HepG2 (cell line): ENCODE results near the gene JAZF1. TPM values are rescaled to one million over a fixed set of nuclear protein-coding genes. Genes with fewer than 3 reads are reported as not detected.

Experiments used
- ATAC-seq: fragments of 200-7000 bp; cut with Tn5 transposase; 3 replicates; pipeline ENCODE4 v1.9.1; 2020; ENCODE audit warnings: mild to moderate bottlenecking, moderate library complexity
- BruUV-seq: library from RNA; stranded (reverse); fragments of 400-500 nt; replicated peaks from 2 replicates; lab custom pipeline; 2021; lab: Mats Ljungman, UMichigan
- CTCF ChIA-PET: fragments of 300-600 bp; formaldehyde crosslinking; extraction: SDS; loops from one replicate; lab custom pipeline; 2021; ENCODE audit warnings: low total read pairs, inconsistent platforms, low intra/inter-chr PET ratio; lab: Yijun Ruan, JAX
- POLR2A ChIA-PET: fragments of 350-600 bp; sonication (Branson Sonifier 250); formaldehyde crosslinking; loops from one replicate; lab custom pipeline; 2020; ENCODE audit warnings: antibody characterized with exemption, inconsistent platforms; lab: Yijun Ruan, JAX
- DNase-seq: peaks from one replicate; pipeline ENCODE4 v3.0.0-alpha.2; 2015; ENCODE audit warnings: low spot score
- FAIRE-seq: peaks from 3 replicates; lab custom pipeline; 2011; peaks lifted over from hg19 to GRCh38; lab: Jason Lieb, UNC
- H2AFZ ChIP-seq: one replicate; pipeline ENCODE4 v1.6.1; 2011; ENCODE audit warnings: low read length, inconsistent platforms
- H3K27ac ChIP-seq: fragments of 300-600 bp; 3 replicates; pipeline ENCODE4 v1.8.0; 2011; ENCODE audit warnings: mixed run types, mild to moderate bottlenecking, mixed read lengths, low read length, inconsistent platforms; ENCODE audit not compliant: insufficient read depth; ENCODE audit errors: extremely low read length
- H3K27me3 ChIP-seq, 2 experiments: fragments of 200-600 bp in 1 of 2; 2 replicates in 1 of 2; 3 replicates in 1 of 2; pipeline versions ENCODE4 v1.6.0 to v1.8.0; 2011; ENCODE audit warnings: low read length in 2 of 2, mild to moderate bottlenecking in 2 of 2, moderate library complexity in 2 of 2, inconsistent platforms in 1 of 2; ENCODE audit not compliant: insufficient read depth in 2 of 2, control insufficient read depth in 1 of 2
- H3K36me3 ChIP-seq, 2 experiments: fragments of 200-600 bp in 1 of 2; replicated peaks in 1 of 2; 2 replicates in 1 of 2; 3 replicates in 1 of 2; pipeline versions ENCODE4 v1.5.1 to v1.8.0; 2011; ENCODE audit warnings: low read length in 2 of 2, inconsistent platforms in 1 of 2; ENCODE audit not compliant: insufficient read depth in 2 of 2, control insufficient read depth in 1 of 2
- H3K4me1 ChIP-seq: 2 replicates; pipeline ENCODE4 v1.5.1; 2012; ENCODE audit warnings: low read length, inconsistent platforms; ENCODE audit not compliant: insufficient read depth
- H3K4me2 ChIP-seq: 2 replicates; pipeline ENCODE4 v1.6.0; 2011; ENCODE audit warnings: low read depth, low read length, inconsistent platforms
- H3K4me3 ChIP-seq, 3 experiments: fragments of 200-600 bp in 1 of 3; sonication (generic), shearing (Covaris generic) in 1 of 3; replicated peaks in 1 of 3; 2 replicates each; pipeline ENCODE4 v1.5.1; 2011 to 2016; ENCODE audit warnings: low read length in 3 of 3, inconsistent platforms in 2 of 3, low read depth in 2 of 3, mild to moderate bottlenecking in 2 of 3, control low read depth in 1 of 3, mixed read lengths in 1 of 3; ENCODE audit not compliant: insufficient read depth in 1 of 3
- H3K79me2 ChIP-seq: one replicate; pipeline ENCODE4 v1.6.1; 2011; ENCODE audit warnings: low read length, inconsistent platforms; ENCODE audit not compliant: insufficient read depth
- H3K9ac ChIP-seq: 2 replicates; pipeline ENCODE4 v1.6.0; 2011; ENCODE audit warnings: mild to moderate bottlenecking, low read depth, low read length, inconsistent platforms; ENCODE audit not compliant: insufficient read depth
- H3K9me3 ChIP-seq: 2 replicates; pipeline ENCODE4 v1.5.1; 2012; ENCODE audit warnings: mild to moderate bottlenecking, low read length
- H4K20me1 ChIP-seq: 2 replicates; pipeline ENCODE4 v1.6.0; 2011; ENCODE audit warnings: inconsistent platforms, mild to moderate bottlenecking, low read length, moderate library complexity; ENCODE audit not compliant: insufficient read depth
- BRF2 ChIP-seq: sonication (generic); formaldehyde crosslinking; IDR thresholded peaks from 2 replicates; pipeline ENCODE4 v1.8.1; 2022; ENCODE audit warnings: mild to moderate bottlenecking, missing genetic modification reagents
- E2F5 ChIP-seq: sonication (generic); formaldehyde crosslinking; conservative IDR thresholded peaks from 2 replicates; pipeline ENCODE4 v1.4.0; 2020; ENCODE audit warnings: missing genetic modification reagents
- FOXM1 ChIP-seq: sonication (generic); formaldehyde crosslinking; IDR thresholded peaks from 2 replicates; pipeline ENCODE4 v1.5.0; 2020; ENCODE audit warnings: missing genetic modification reagents
- GATAD2A ChIP-seq: IDR thresholded peaks from 2 replicates; pipeline ENCODE4 v1.6.1; 2016
- HMG20A ChIP-seq: IDR thresholded peaks from 2 replicates; pipeline ENCODE4 v1.6.1; 2016; ENCODE audit warnings: borderline replicate concordance
- IRF2 ChIP-seq: IDR thresholded peaks from 2 replicates; pipeline ENCODE4 v1.6.1; 2018; ENCODE audit warnings: missing genetic modification reagents, missing compliant biosample characterization
- KAT8 ChIP-seq: IDR thresholded peaks from 2 replicates; pipeline ENCODE4 v1.6.1; 2016; ENCODE audit warnings: missing genetic modification reagents, missing compliant biosample characterization
- POLR2AphosphoS5 ChIP-seq: IDR thresholded peaks from 2 replicates; pipeline ENCODE4 v1.6.1; 2012; ENCODE audit warnings: low read depth, low read length
- RCOR2 ChIP-seq: IDR thresholded peaks from 2 replicates; pipeline ENCODE4 v1.6.1; 2016; ENCODE audit warnings: missing biosample characterization, missing genetic modification reagents
- SIX4 ChIP-seq: sonication (generic); formaldehyde crosslinking; IDR thresholded peaks from 2 replicates; pipeline ENCODE4 v1.4.0; 2020; ENCODE audit warnings: missing genetic modification reagents
- ZNF772 ChIP-seq: sonication (generic); formaldehyde crosslinking; IDR thresholded peaks from 2 replicates; pipeline ENCODE4 v1.5.0; 2020; ENCODE audit warnings: mild to moderate bottlenecking, missing genetic modification reagents
- ZSCAN12 ChIP-seq: sonication (generic); formaldehyde crosslinking; IDR thresholded peaks from 2 replicates; pipeline ENCODE4 v1.9.0; 2021; ENCODE audit warnings: mild to moderate bottlenecking, missing genetic modification reagents
- in situ Hi-C: cut with HindIII; loops from 2 replicates; pipeline ENCODE4 v1.10.0; 2017; ENCODE audit warnings: low pct_unique_long_range_greater_than_20kb; ENCODE audit not compliant: extremely low pct_ligation_motif_present
- intact Hi-C: fragments of 100-400 bp; cut with micrococcal nuclease; formaldehyde crosslinking; loops from one replicate; pipeline ENCODE4 v1.10.0; 2022; ENCODE audit not compliant: unreplicated experiment
- polyA plus RNA-seq, 8 experiments: library from polyadenylated mRNA; depleted of rRNA in 3 of 8; stranded (reverse) in 7 of 8; unstranded in 1 of 8; fragments of >200 nt; fragmentation: Illumina TruSeq in 4 of 8; extraction: Trizol in 4 of 8; gene quantifications; 2 replicates each; pipeline versions ENCODE4 v1.2.1 to v1.2.3, GENCODE V29; 2011 to 2016; ENCODE audit warnings: low read depth in 4 of 8, missing spikeins in 1 of 8, mixed read lengths in 1 of 8; ENCODE audit not compliant: insufficient read depth in 1 of 8
- total RNA-seq, 5 experiments: library from RNA; depleted of rRNA; stranded (reverse); fragments of >200 nt; fragmentation: Illumina TruSeq; extraction: Trizol; gene quantifications; 2 replicates each; pipeline ENCODE4 v1.2.3, GENCODE V29; 2016; ENCODE audit warnings: low read depth in 1 of 5
- TF ChIP-seq, protein P1 (sequence below): sonication (generic); formaldehyde crosslinking; conservative IDR thresholded peaks from 2 replicates; pipeline ENCODE4 v1.4.0; 2020; ENCODE audit warnings: missing genetic modification reagents
- TF ChIP-seq, protein P2 (sequence below): sonication (generic); formaldehyde crosslinking; IDR thresholded peaks from 2 replicates; pipeline ENCODE4 v1.8.1; 2022; ENCODE audit warnings: low read depth, mild to moderate bottlenecking, missing genetic modification reagents

Gene JAZF1
- total and polyA plus RNA-seq, 2 of the 13 experiments (the other 11 are each of a cell fraction or from before 2014, with no cell fraction given) = not detected

DNA sequence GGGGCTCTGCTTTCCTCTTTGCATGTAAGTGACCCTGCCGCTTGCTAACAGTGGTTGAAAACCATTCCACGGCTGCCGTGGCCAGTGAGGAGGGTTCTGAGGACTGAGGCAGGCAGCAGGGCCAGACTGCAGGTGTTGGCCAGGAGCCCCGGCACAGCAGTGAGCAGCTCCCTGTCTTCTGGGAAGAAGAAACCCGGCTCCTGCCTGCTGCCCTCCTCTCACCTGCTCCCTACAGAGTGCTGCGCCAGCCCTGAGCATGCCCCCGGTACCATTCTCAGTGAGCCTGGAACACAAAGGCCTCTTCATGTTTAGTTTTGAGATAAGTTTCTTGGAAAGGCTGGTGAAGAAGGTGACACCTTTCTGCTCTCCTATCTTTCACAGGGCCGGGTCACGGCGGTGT, 240.7 kb downstream of the JAZF1 start (continued):
- TF ChIP-seq ZNF772 (CRISPR knock-in tag) = no peak
- TF ChIP-seq, protein P1, sequence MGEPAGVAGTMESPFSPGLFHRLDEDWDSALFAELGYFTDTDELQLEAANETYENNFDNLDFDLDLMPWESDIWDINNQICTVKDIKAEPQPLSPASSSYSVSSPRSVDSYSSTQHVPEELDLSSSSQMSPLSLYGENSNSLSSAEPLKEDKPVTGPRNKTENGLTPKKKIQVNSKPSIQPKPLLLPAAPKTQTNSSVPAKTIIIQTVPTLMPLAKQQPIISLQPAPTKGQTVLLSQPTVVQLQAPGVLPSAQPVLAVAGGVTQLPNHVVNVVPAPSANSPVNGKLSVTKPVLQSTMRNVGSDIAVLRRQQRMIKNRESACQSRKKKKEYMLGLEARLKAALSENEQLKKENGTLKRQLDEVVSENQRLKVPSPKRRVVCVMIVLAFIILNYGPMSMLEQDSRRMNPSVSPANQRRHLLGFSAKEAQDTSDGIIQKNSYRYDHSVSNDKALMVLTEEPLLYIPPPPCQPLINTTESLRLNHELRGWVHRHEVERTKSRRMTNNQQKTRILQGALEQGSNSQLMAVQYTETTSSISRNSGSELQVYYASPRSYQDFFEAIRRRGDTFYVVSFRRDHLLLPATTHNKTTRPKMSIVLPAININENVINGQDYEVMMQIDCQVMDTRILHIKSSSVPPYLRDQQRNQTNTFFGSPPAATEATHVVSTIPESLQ (CRISPR knock-in tag) = no peak
- no peak for TF ChIP-seq KAT8 (CRISPR knock-in tag)

- Histone ChIP-seq H3K27me3 (peaks cover 2 to 12% of the 10 kb centered on the region in 2 experiments; a peak in 2 of 5 replicates), H3K4me2 (no peak overlapping the region), H3K36me3 (no peaks in the 10 kb centered on the region), H3K27ac (no peak overlapping the region), H3K4me3 (no peak overlapping the region), H3K4me1 (no peaks in the 10 kb centered on the region), H3K9ac (no peak overlapping the region), H2AFZ (no peak overlapping the region), H4K20me1 (no peaks in the 10 kb centered on the region), H3K9me3 (no peaks in the 10 kb centered on the region), H3K79me2 (no peaks in the 10 kb centered on the region)
- DNase-seq (no peak), FAIRE-seq (no peak), ATAC-seq (no peak)
- no peak for TF ChIP-seq RCOR2 (CRISPR knock-in tag)
- TF ChIP-seq, protein P2, sequence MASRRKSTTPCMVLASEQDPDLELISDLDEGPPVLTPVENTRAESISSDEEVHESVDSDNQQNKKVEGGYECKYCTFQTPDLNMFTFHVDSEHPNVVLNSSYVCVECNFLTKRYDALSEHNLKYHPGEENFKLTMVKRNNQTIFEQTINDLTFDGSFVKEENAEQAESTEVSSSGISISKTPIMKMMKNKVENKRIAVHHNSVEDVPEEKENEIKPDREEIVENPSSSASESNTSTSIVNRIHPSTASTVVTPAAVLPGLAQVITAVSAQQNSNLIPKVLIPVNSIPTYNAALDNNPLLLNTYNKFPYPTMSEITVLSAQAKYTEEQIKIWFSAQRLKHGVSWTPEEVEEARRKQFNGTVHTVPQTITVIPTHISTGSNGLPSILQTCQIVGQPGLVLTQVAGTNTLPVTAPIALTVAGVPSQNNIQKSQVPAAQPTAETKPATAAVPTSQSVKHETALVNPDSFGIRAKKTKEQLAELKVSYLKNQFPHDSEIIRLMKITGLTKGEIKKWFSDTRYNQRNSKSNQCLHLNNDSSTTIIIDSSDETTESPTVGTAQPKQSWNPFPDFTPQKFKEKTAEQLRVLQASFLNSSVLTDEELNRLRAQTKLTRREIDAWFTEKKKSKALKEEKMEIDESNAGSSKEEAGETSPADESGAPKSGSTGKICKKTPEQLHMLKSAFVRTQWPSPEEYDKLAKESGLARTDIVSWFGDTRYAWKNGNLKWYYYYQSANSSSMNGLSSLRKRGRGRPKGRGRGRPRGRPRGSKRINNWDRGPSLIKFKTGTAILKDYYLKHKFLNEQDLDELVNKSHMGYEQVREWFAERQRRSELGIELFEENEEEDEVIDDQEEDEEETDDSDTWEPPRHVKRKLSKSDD (CRISPR knock-in tag) = no peak
- no peak for TF ChIP-seq E2F5 (CRISPR knock-in tag)
- TF ChIP-seq ZSCAN12 = no peak
- TF ChIP-seq GATAD2A = no peak
- no peak for TF ChIP-seq FOXM1 (CRISPR knock-in tag)
- TF ChIP-seq IRF2 = no peak
- no peak for TF ChIP-seq HMG20A (CRISPR knock-in tag)
- TF ChIP-seq BRF2 (CRISPR knock-in tag) = no peak
- no peak for TF ChIP-seq POLR2AphosphoS5
- TF ChIP-seq SIX4 (CRISPR knock-in tag) = no peak
- intact Hi-C loops = no loop called here
- CTCF ChIA-PET = no interaction called here
- POLR2A ChIA-PET = no interaction called here
- no TSS peak for BruUV-seq
- in situ Hi-C loops = no loop called here
Observed at GRCh38 chr7:27936768-27937102, 243.9 kb downstream of the JAZF1 start.
